Measurements from ENCODE around the gene NKX2-4. TPM values are rescaled to one million over a fixed set of nuclear protein-coding genes. Genes with fewer than 3 reads are reported as not detected.
"Not testable (repeated sequence)": the region's sequence is repeated elsewhere in the genome, so short reads cannot be mapped to it uniquely, and the experiment has no call there.

NKX2-4 gene
- total and polyA plus RNA-seq, 7 donors = not detected

DNA sequence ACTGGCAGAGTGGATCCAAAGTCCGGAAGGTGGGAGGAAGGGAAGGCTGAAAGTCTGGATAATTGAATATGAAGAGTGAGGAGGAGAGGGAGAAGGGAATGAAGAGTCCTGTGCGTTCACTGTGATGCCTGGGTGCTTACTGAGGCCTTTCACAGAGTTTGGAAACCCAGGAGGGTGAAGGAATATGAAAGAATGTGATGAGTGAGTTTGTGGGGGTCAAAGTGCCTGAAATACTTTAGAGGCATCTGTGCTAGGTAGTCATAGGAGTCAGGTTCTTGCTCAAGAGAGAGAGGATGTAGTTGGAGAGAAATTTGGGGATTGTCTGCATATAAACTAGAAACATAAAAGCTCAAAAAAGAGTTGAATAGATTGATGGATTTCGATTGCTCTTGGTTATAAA lies 20.7 kb downstream of the NKX2-4 start:
- TF ChIP-seq, protein P1, sequence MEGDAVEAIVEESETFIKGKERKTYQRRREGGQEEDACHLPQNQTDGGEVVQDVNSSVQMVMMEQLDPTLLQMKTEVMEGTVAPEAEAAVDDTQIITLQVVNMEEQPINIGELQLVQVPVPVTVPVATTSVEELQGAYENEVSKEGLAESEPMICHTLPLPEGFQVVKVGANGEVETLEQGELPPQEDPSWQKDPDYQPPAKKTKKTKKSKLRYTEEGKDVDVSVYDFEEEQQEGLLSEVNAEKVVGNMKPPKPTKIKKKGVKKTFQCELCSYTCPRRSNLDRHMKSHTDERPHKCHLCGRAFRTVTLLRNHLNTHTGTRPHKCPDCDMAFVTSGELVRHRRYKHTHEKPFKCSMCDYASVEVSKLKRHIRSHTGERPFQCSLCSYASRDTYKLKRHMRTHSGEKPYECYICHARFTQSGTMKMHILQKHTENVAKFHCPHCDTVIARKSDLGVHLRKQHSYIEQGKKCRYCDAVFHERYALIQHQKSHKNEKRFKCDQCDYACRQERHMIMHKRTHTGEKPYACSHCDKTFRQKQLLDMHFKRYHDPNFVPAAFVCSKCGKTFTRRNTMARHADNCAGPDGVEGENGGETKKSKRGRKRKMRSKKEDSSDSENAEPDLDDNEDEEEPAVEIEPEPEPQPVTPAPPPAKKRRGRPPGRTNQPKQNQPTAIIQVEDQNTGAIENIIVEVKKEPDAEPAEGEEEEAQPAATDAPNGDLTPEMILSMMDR (IDR thresholded peaks at IDR 0.05) = no peak
- TF ChIP-seq POLR2A (IDR thresholded peaks at IDR 0.05) = no peak
- no peak for TF ChIP-seq EP300 (IDR thresholded peaks at IDR 0.05)
- TF ChIP-seq POLR2AphosphoS5 (IDR thresholded peaks at IDR 0.05) = no peak
- peaks cover 0 to 24% (median 0%) of the 10 kb centered on the region in 4 donors for H3K36me3 ChIP-seq
- H3K4me3 ChIP-seq = no peak overlapping the region
- no peaks in the 10 kb centered on the region for H3K27me3 ChIP-seq
- H3K27ac ChIP-seq = no peak overlapping the region
- no peak for DNase-seq
- H3K9me3 ChIP-seq = no peaks in the 10 kb centered on the region
- peaks cover 0 to 3% (median 1%) of the 10 kb centered on the region in 4 donors for H3K4me1 ChIP-seq
- 93 to 97% methylated on average over 3 of the region's 3 CpGs for WGBS, 2 donors
- intact Hi-C loops (cut with DNase I) = no loop called here

DNA sequence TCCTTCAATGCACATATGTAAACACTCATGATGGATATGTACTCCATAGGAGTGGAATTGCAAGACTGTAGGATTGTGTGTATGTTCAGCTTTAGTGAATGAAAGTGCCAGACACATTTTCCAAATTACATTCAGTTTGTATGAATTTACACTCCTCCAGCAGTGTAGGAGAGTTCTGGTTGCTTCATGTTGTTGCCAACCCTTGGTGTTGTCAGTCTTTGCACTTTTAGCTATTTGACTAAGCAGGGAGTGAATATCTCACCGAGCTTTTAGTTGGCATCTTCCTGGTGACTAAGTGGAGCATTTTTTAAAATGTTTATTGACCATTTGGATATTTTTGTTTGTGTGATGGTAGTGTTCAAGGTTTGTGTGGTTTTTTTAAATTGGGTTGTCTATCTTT lies 23.9 kb downstream of the NKX2-4 start:
- Histone ChIP-seq H3K36me3 (peaks cover 0 to 31% (median 3%) of the 10 kb centered on the region in 4 donors), H3K4me3 (no peak overlapping the region), H3K27ac (no peak overlapping the region), H3K27me3 (no peaks in the 10 kb centered on the region), H3K9me3 (no peaks in the 10 kb centered on the region), H3K4me1 (peaks cover 0 to 3% (median 1%) of the 10 kb centered on the region in 4 donors)
- no peak for DNase-seq
- TF ChIP-seq POLR2AphosphoS5 (IDR thresholded peaks at IDR 0.05) (no peak), POLR2A (IDR thresholded peaks at IDR 0.05) (no peak), EP300 (IDR thresholded peaks at IDR 0.05) (no peak)
- TF ChIP-seq, protein P1 (IDR thresholded peaks at IDR 0.05) = no peak
- intact Hi-C loops (cut with DNase I) = loop anchor here (5.0 kb wide), 1 partner anchor 41 kb away; no protein-coding TSS in a partner anchor
- 69 to 83% methylated on average over 1 of the region's 1 CpG for WGBS, 2 donors

DNA sequence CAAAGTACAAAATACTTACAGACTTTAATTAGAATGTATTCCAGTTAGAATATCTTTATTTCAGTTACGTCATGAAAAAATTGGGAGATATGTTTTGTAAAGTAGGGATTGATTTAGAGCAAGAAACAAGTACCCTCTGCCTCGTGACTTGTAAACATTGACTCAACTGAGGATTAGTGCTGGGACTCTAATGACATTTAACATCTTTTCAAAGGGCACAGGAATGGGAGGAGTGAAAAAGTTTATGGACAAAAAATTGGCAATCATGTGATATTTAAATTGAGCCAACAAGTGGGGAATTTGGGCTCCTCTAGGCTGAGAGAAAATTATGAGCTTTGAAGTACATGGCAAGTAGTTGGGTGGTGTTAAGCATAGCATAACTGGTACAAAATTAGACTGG lies 25.3 kb downstream of the NKX2-4 start:
- TF ChIP-seq POLR2A (IDR thresholded peaks at IDR 0.05) (no peak), POLR2AphosphoS5 (IDR thresholded peaks at IDR 0.05) (no peak), EP300 (IDR thresholded peaks at IDR 0.05) (no peak)
- TF ChIP-seq, protein P1 (IDR thresholded peaks at IDR 0.05) = no peak
- DNase-seq = no peak
- H3K9me3 ChIP-seq = no peaks in the 10 kb centered on the region
- intact Hi-C loops (cut with DNase I) = loop anchor here (5.0 kb wide), 1 partner anchor 40 kb away; no protein-coding TSS in a partner anchor
- peaks cover 0 to 41% (median 3%) of the 10 kb centered on the region in 4 donors for H3K36me3 ChIP-seq
- no peak overlapping the region for H3K27ac ChIP-seq
- no peak overlapping the region for H3K4me3 ChIP-seq
- 82 to 84% methylated on average over 2 of the region's 2 CpGs for WGBS, 2 donors
- H3K27me3 ChIP-seq = no peaks in the 10 kb centered on the region
- H3K4me1 ChIP-seq = peaks cover 0 to 3% (median 1%) of the 10 kb centered on the region in 4 donors

GRCh38 chr20:21371193-21371592 lies 26.1 kb downstream of the NKX2-4 start:
- intact Hi-C loops (cut with DNase I) = loop anchor here (5.0 kb wide), 1 partner anchor 39 kb away; no protein-coding TSS in a partner anchor
- no peaks in the 10 kb centered on the region for H3K9me3 ChIP-seq
- H3K27ac ChIP-seq = no peak overlapping the region
- no peaks in the 10 kb centered on the region for H3K27me3 ChIP-seq
- no peak overlapping the region for H3K4me3 ChIP-seq
- DNase-seq = no peak
- 95% methylated on average over 1 of the region's 1 CpG for WGBS, 2 donors
- TF ChIP-seq POLR2AphosphoS5 (IDR thresholded peaks at IDR 0.05) (no peak), EP300 (IDR thresholded peaks at IDR 0.05) (no peak), POLR2A (IDR thresholded peaks at IDR 0.05) (no peak)
- TF ChIP-seq, protein P1 (IDR thresholded peaks at IDR 0.05) = no peak
- peaks cover 0 to 3% (median 1%) of the 10 kb centered on the region in 4 donors for H3K4me1 ChIP-seq
- H3K36me3 ChIP-seq = peaks cover 0 to 46% (median 5%) of the 10 kb centered on the region in 4 donors

DNA sequence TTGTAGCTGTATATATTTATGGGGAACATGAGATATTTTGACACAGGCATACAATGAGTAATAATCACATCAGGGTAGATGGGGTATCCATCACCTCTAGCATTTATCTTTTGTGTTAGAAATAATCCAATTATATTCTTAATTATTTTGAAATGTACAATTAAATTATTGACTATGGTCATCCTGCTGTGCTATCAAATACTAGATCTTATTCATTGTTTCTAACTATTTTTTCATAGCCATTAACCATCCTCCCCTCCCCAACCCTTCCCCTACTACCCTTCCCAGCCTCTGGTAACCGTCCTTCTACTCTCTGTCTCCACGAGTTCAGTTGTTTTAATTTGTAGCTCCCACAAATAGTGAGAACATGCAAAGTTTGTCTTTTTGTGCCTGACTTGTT lies 28.5 kb downstream of the NKX2-4 start:
- DNase-seq = no peak
- Histone ChIP-seq H3K36me3 (peaks cover 0 to 59% (median 5%) of the 10 kb centered on the region in 4 donors), H3K27me3 (no peaks in the 10 kb centered on the region), H3K27ac (no peak overlapping the region), H3K9me3 (no peaks in the 10 kb centered on the region), H3K4me1 (peaks cover 0 to 3% (median 1%) of the 10 kb centered on the region in 4 donors), H3K4me3 (no peak overlapping the region)
- TF ChIP-seq POLR2A (IDR thresholded peaks at IDR 0.05) = no peak
- TF ChIP-seq, protein P1 (IDR thresholded peaks at IDR 0.05) = no peak
- TF ChIP-seq EP300 (IDR thresholded peaks at IDR 0.05) = no peak
- intact Hi-C loops (cut with DNase I) = loop anchor here (10.0 kb wide), 1 partner anchor 134 kb away; no protein-coding TSS in a partner anchor
- 49 to 99% methylated on average over 2 of the region's 2 CpGs for WGBS, 2 donors

GRCh38 chr20:21366273-21366672 lies 31.1 kb downstream of the NKX2-4 start:
- not testable (repeated sequence) for DNase-seq, H3K27ac ChIP-seq, H3K4me3 ChIP-seq, H3K4me1 ChIP-seq, H3K27me3 ChIP-seq, H3K9me3 ChIP-seq
- WGBS, 2 donors = 93% methylated on average over 9 of the region's 9 CpGs
- peaks cover 5 to 74% (median 10%) of the 10 kb centered on the region in 4 donors for H3K36me3 ChIP-seq
- intact Hi-C loops (cut with DNase I) = loop anchor here (10.0 kb wide), 1 partner anchor 131 kb away; no protein-coding TSS in a partner anchor
